ENCODE data around the gene ANTXR1. TPM values are rescaled to one million over a fixed set of nuclear protein-coding genes. Genes with fewer than 3 reads are reported as not detected.
A peak's percentile ranks its signal among the peaks of the same experiment; 100 is the strongest.

ANTXR1 gene
- total and polyA plus RNA-seq, 5 donors from 2014 or later: not detected

DNA sequence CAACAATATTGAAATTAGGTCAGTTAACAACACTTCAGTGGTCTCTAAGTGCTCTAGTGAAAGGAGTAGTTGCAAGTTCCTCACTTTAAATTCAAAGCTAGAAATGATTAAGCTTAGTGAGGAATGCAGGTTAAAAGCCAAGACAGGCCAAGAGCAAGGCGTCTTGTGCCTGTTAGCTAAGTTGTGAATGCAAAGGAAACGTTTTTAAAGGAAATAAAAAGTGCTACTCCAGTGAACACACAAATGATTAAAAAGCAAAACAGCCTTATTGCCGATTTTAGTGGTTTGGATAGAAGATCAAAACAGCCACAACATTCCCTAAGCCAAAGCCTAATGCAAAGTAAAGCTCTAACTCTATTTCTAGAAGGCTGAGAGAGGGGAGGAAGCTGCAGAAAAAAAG is 44.7 kb downstream of the ANTXR1 start:
- no peaks in the 10 kb centered on the region for H3K36me3 ChIP-seq (ENCODE audit: control insufficient read depth, insufficient read depth, low read length)
- no peaks in the 10 kb centered on the region for H3K4me1 Mint-ChIP-seq
- no peak overlapping the region for H3K27ac ChIP-seq (ENCODE audit: insufficient read depth, low read length, poor library complexity, severe bottlenecking)
- peaks cover 39% of the 10 kb centered on the region for H3K27me3 ChIP-seq (ENCODE audit: control insufficient read depth, insufficient read depth, low read length)
- ATAC-seq (ENCODE audit: low read depth in 2 of 2) (no peak), DNase-seq (no peak)
- no peak overlapping the region for H3K4me3 Mint-ChIP-seq
- H3K4me3 ChIP-seq (ENCODE audit: low read depth, low read length): no peak overlapping the region
- H3K9me3 Mint-ChIP-seq: peaks cover 0 to 6% (median 0%) of the 10 kb centered on the region in 7 donors
- H3K9me3 ChIP-seq (ENCODE audit: control insufficient read depth in 2 of 2, low read length in 2 of 2): no peaks in the 10 kb centered on the region
- peaks cover 58% of the 10 kb centered on the region for H3K27me3 Mint-ChIP-seq
- no peaks in the 10 kb centered on the region for H3K36me3 Mint-ChIP-seq
- no peak overlapping the region for H3K27ac Mint-ChIP-seq
- H3K4me1 ChIP-seq (ENCODE audit: control insufficient read depth, insufficient read depth, low read length, poor library complexity, severe bottlenecking): no peaks in the 10 kb centered on the region

DNA sequence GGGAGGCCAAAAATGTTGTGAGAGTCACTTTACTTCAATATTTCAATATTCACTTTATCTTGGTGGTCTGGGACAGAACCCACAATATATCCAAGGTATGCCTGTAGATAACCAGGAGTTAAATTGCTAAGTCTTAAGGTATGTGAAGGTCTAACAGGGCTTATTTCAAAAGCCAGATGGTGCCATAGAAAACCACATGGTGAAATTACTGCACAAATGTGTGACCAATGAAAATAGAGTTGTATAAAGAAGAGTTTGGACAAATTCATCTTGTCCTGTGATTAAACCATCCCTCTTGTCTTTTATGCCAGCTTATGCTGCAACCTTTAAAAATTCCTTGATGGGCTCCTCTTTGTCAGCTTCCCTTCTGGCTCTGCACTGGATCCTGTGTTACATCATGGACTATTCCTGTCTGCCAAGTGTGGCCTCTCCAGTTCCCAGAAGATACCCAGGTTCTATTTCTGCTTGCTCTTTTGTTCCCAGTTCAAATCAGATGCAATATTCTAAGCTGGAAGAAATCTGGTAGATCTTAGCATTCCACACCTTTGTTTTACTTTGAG is 46.8 kb downstream of the ANTXR1 start:
- H3K4me1 ChIP-seq (ENCODE audit: control insufficient read depth, insufficient read depth, low read length, poor library complexity, severe bottlenecking): no peaks in the 10 kb centered on the region
- no peak overlapping the region for H3K4me3 ChIP-seq (ENCODE audit: low read depth, low read length)
- Mint-ChIP-seq H3K9me3 (peaks cover 0 to 9% (median 4%) of the 10 kb centered on the region in 7 donors), H3K4me3 (no peak overlapping the region), H3K4me1 (no peaks in the 10 kb centered on the region), H3K36me3 (no peaks in the 10 kb centered on the region), H3K27me3 (peaks cover 57% of the 10 kb centered on the region), H3K27ac (no peak overlapping the region)
- no peak for ATAC-seq (ENCODE audit: low read depth in 2 of 2)
- H3K27ac ChIP-seq (ENCODE audit: insufficient read depth, low read length, poor library complexity, severe bottlenecking): no peak overlapping the region
- H3K27me3 ChIP-seq (ENCODE audit: control insufficient read depth, insufficient read depth, low read length): peaks cover 36% of the 10 kb centered on the region
- H3K9me3 ChIP-seq (ENCODE audit: control insufficient read depth in 2 of 2, low read length in 2 of 2): peaks cover 0 to 3% of the 10 kb centered on the region in 2 experiments
- no peaks in the 10 kb centered on the region for H3K36me3 ChIP-seq (ENCODE audit: control insufficient read depth, insufficient read depth, low read length)
- no peak for DNase-seq

DNA sequence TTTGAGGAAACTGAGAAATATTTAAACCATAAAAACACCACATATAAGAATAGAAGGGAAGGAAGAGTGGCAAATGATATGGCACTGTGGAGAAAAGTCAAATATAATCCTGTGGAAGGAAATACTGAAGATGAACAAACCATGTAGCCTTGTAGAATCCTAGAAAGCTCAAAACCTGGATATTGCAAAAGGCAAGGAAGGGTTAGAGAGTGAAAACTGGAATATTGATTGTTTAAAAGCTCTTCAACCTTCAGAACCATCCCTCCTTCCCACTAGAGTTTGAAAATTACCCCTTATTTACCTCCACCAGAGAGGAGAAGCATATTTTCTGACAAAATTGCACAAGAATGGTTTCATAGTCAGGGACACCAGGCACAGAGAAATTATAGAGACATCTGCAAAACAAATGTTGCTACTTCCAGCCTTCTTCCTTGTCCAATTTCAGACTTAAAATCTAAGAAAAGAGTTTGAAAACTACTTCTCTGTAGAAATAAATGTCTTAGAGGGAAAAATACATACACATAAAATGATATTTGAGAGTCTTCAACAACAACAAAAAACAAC is 48.0 kb downstream of the ANTXR1 start:
- H3K4me1 Mint-ChIP-seq: no peaks in the 10 kb centered on the region
- Histone ChIP-seq H3K4me3 (ENCODE audit: low read depth, low read length) (no peak overlapping the region), H3K4me1 (ENCODE audit: control insufficient read depth, insufficient read depth, low read length, poor library complexity, severe bottlenecking) (no peaks in the 10 kb centered on the region), H3K9me3 (ENCODE audit: control insufficient read depth in 2 of 2, low read length in 2 of 2) (peaks cover 0 to 3% of the 10 kb centered on the region in 2 experiments), H3K27me3 (ENCODE audit: control insufficient read depth, insufficient read depth, low read length) (peaks cover 39% of the 10 kb centered on the region), H3K27ac (ENCODE audit: insufficient read depth, low read length, poor library complexity, severe bottlenecking) (no peak overlapping the region), H3K36me3 (ENCODE audit: control insufficient read depth, insufficient read depth, low read length) (no peaks in the 10 kb centered on the region)
- DNase-seq: no peak
- H3K27me3 Mint-ChIP-seq: peaks cover 51% of the 10 kb centered on the region
- H3K36me3 Mint-ChIP-seq: no peaks in the 10 kb centered on the region
- no peak overlapping the region for H3K27ac Mint-ChIP-seq
- no peak for ATAC-seq (ENCODE audit: low read depth in 2 of 2)
- H3K4me3 Mint-ChIP-seq: no peak overlapping the region
- H3K9me3 Mint-ChIP-seq: peaks cover 0 to 10% (median 3%) of the 10 kb centered on the region in 7 donors

DNA sequence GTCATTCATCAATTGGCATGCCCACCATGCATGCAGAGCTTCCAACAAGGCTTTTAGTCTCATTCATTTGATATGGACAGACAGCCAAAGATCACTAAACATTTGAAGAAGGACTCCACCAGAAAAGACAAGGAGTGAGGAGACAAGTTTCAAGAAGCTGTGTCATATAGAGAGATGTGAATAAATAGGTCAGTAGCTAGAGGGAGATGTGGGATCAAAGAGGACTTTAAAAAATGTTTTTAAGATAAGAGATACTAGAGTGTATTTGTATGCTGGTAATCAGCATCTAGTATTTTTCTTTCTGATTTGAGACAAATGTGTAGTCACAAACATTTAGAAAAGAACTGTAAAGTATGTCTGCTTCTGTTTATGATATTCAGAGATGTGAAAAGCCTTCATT is 48.5 kb downstream of the ANTXR1 start:
- Mint-ChIP-seq H3K27ac (no peak overlapping the region), H3K36me3 (no peaks in the 10 kb centered on the region), H3K4me3 (no peak overlapping the region), H3K4me1 (no peaks in the 10 kb centered on the region), H3K27me3 (peaks cover 47% of the 10 kb centered on the region), H3K9me3 (peaks cover 0 to 10% (median 3%) of the 10 kb centered on the region in 7 donors)
- ATAC-seq (ENCODE audit: low read depth in 2 of 2): no peak
- Histone ChIP-seq H3K36me3 (ENCODE audit: control insufficient read depth, insufficient read depth, low read length) (no peaks in the 10 kb centered on the region), H3K4me1 (ENCODE audit: control insufficient read depth, insufficient read depth, low read length, poor library complexity, severe bottlenecking) (no peaks in the 10 kb centered on the region), H3K27ac (ENCODE audit: insufficient read depth, low read length, poor library complexity, severe bottlenecking) (no peak overlapping the region), H3K27me3 (ENCODE audit: control insufficient read depth, insufficient read depth, low read length) (peaks cover 39% of the 10 kb centered on the region), H3K9me3 (ENCODE audit: control insufficient read depth in 2 of 2, low read length in 2 of 2) (peaks cover 0 to 3% of the 10 kb centered on the region in 2 experiments), H3K4me3 (ENCODE audit: low read depth, low read length) (no peak overlapping the region)
- DNase-seq: no peak

DNA sequence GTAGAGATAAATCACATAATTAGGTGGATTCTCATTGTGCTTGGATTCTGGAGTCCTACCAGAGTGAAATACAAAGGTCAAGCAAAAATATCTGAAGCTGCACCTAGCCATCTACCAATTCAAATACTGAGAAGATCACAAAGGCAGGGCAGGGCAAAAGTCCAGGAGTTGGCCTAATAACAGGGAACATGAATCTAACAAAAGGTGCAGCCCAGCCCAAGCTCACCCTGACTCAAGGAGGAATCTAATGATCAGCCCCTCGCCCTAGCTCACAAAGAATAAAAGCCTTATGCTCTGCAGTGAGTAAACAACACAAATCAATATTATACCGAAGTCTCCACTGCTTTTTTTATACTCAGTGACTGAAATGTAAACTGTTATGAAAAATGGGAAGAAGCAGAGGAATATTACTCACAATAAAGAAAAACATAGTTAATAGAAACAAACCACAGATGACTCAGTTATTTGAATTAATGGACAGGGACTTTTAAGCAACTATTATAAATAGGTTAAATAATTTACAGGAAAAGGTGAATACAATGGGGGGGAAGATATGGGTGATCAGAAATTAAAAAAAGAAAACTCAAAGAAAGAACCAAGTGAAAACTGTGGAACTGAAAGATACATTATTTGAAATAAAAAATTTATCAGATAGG is 49.5 kb downstream of the ANTXR1 start:
- Mint-ChIP-seq H3K27ac (no peak overlapping the region), H3K27me3 (peaks cover 46% of the 10 kb centered on the region)

DNA sequence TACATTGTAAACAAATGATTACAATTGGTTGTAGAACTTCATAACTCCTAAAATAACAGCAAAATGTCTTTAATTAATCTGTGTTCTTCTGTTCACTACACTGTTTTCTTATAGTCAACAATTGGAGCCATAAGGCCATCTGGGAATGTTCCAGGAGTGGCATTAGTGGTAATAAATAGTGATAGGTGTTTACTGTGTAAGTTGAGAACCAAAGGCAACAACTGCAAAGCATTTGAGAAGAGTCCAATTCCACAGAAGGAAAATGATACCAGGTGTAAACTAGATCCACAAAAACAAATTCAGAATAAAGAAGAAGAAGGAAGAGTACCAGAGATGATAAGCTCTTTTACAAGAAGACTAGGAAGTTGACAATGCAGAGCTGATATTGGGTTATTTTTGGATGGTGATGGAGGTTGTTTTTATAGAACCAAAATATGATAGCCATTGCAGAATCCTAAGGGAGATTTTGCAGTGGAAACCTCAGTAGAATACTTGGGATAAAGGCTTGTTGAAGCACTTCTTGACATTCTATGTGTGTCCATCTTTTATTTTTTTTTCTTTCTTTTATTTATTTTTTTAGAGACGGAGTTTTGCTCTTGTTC is 52.9 kb downstream of the ANTXR1 start:
- Mint-ChIP-seq H3K27me3 (peaks cover 45% of the 10 kb centered on the region), H3K9me3 (peaks cover 0 to 11% (median 4%) of the 10 kb centered on the region in 7 donors), H3K36me3 (no peaks in the 10 kb centered on the region), H3K4me3 (no peak overlapping the region), H3K4me1 (no peaks in the 10 kb centered on the region), H3K27ac (peak overlapping the region in 1 of 3 donors; percentile 21)
- no peak for DNase-seq
- Histone ChIP-seq H3K27me3 (ENCODE audit: control insufficient read depth, insufficient read depth, low read length) (peaks cover 21% of the 10 kb centered on the region), H3K4me3 (ENCODE audit: low read depth, low read length) (no peak overlapping the region), H3K27ac (ENCODE audit: insufficient read depth, low read length, poor library complexity, severe bottlenecking) (no peak overlapping the region), H3K4me1 (ENCODE audit: control insufficient read depth, insufficient read depth, low read length, poor library complexity, severe bottlenecking) (no peaks in the 10 kb centered on the region), H3K9me3 (ENCODE audit: control insufficient read depth in 2 of 2, low read length in 2 of 2) (peaks cover 0 to 3% of the 10 kb centered on the region in 2 experiments), H3K36me3 (ENCODE audit: control insufficient read depth, insufficient read depth, low read length) (no peaks in the 10 kb centered on the region)
- no peak for ATAC-seq (ENCODE audit: low read depth in 2 of 2)

More for the DNA sequence above, 49.5 kb downstream of the ANTXR1 start:
- H3K4me1 ChIP-seq (ENCODE audit: control insufficient read depth, insufficient read depth, low read length, poor library complexity, severe bottlenecking): no peaks in the 10 kb centered on the region
- H3K9me3 ChIP-seq (ENCODE audit: control insufficient read depth in 2 of 2, low read length in 2 of 2): peaks cover 0 to 3% of the 10 kb centered on the region in 2 experiments
- H3K4me3 ChIP-seq (ENCODE audit: low read depth, low read length): no peak overlapping the region
- H3K27me3 ChIP-seq (ENCODE audit: control insufficient read depth, insufficient read depth, low read length): peaks cover 33% of the 10 kb centered on the region
- no peak for DNase-seq
- Mint-ChIP-seq H3K4me1 (no peaks in the 10 kb centered on the region), H3K9me3 (peaks cover 0 to 11% (median 4%) of the 10 kb centered on the region in 7 donors), H3K4me3 (no peak overlapping the region), H3K36me3 (no peaks in the 10 kb centered on the region)
- no peak for ATAC-seq (ENCODE audit: low read depth in 2 of 2)
- H3K27ac ChIP-seq (ENCODE audit: insufficient read depth, low read length, poor library complexity, severe bottlenecking): no peak overlapping the region
- no peaks in the 10 kb centered on the region for H3K36me3 ChIP-seq (ENCODE audit: control insufficient read depth, insufficient read depth, low read length)

DNA sequence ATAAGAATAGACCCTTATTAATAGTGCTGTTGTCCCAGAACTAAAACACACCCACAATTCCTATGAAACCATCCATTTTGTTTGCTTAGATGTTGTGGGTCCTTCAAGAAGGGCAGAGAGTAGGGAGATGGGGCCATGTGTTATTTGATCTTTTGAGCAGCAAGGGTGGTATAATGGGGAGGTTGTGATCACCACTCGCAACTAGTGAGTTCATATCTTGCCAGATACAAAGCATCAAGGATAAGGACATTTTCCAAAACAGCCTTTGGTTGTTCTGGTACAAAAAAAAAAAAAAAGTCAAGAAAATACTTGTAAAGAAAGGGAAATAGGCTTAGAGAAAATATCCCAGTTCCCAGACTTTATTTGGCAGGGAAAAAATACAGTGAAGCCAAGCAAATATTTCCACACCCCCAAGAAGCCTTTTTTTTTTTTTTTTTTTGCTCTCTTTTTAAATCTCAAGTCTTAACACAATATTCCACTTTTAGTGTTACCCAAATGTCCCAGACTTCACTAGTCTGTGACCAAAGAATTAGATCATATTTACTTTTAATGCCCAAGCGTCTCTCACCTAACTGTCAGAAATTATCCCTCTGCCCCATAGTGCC is 54.1 kb downstream of the ANTXR1 start:
- Histone ChIP-seq H3K4me1 (ENCODE audit: control insufficient read depth, insufficient read depth, low read length, poor library complexity, severe bottlenecking) (no peaks in the 10 kb centered on the region), H3K27me3 (ENCODE audit: control insufficient read depth, insufficient read depth, low read length) (peaks cover 12% of the 10 kb centered on the region), H3K27ac (ENCODE audit: insufficient read depth, low read length, poor library complexity, severe bottlenecking) (no peak overlapping the region), H3K36me3 (ENCODE audit: control insufficient read depth, insufficient read depth, low read length) (no peaks in the 10 kb centered on the region), H3K9me3 (ENCODE audit: control insufficient read depth in 2 of 2, low read length in 2 of 2) (peaks cover 0 to 3% of the 10 kb centered on the region in 2 experiments), H3K4me3 (ENCODE audit: low read depth, low read length) (no peak overlapping the region)
- no peaks in the 10 kb centered on the region for H3K36me3 Mint-ChIP-seq
- H3K27me3 Mint-ChIP-seq: peaks cover 32% of the 10 kb centered on the region
- DNase-seq (no peak), ATAC-seq (ENCODE audit: low read depth in 2 of 2) (no peak)
- no peak overlapping the region for H3K4me3 Mint-ChIP-seq
- no peaks in the 10 kb centered on the region for H3K4me1 Mint-ChIP-seq
- no peak overlapping the region for H3K27ac Mint-ChIP-seq
- peaks cover 0 to 11% (median 2%) of the 10 kb centered on the region in 7 donors for H3K9me3 Mint-ChIP-seq

Measured in CD4-positive, CD25-positive, alpha-beta regulatory T cell (primary cell).